ENCODE results near the gene RPL27A. TPM values are rescaled to one million over a fixed set of nuclear protein-coding genes. Genes with fewer than 3 reads are reported as not detected.

Gene RPL27A
- total and polyA plus RNA-seq, 2 of the 8 experiments (the other 6 are each of a cell fraction or from before 2014, with no cell fraction given): 1,756 to 1,777 TPM

DNA sequence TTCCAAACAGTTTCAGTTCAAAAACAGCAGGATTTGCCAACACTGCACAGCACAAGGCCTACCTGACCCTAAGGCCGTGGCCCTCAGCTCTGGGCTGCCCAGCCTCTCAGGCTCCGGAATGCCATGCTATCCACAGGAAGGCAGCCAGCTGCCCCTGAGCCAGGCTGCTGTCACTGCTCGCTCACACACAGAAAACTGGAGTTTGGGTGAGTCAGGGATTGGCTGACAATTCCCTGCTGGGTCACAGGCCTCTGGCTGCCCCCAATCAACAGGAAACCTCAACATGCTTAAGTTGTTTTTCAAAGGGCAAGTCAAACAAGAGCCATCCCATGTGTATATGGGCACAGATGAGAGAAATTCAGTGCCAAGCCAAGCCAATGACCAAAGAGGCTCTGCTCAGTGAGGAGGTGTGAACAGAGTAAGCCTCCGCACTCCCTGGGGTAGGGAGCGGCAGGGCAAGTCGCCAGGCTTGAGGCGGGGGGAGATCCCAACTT is 50.2 kb downstream of the RPL27A start (continued):
- TF ChIP-seq POU5F1 (IDR thresholded peaks at IDR 0.05; ENCODE audit: low read depth, low read length) (no peak), SP4 (IDR thresholded peaks at IDR 0.05; ENCODE audit: low read length) (no peak), POLR2AphosphoS5 (IDR thresholded peaks at IDR 0.05; ENCODE audit: low read depth, low read length) (no peak), SIX5 (IDR thresholded peaks at IDR 0.05; ENCODE audit: low read depth, low read length) (no peak), EP300 (IDR thresholded peaks at IDR 0.05; ENCODE audit: borderline replicate concordance in 1 of 2, low read depth in 2 of 2, low read length in 2 of 2) (no peak)
- TF ChIP-seq, protein P1, sequence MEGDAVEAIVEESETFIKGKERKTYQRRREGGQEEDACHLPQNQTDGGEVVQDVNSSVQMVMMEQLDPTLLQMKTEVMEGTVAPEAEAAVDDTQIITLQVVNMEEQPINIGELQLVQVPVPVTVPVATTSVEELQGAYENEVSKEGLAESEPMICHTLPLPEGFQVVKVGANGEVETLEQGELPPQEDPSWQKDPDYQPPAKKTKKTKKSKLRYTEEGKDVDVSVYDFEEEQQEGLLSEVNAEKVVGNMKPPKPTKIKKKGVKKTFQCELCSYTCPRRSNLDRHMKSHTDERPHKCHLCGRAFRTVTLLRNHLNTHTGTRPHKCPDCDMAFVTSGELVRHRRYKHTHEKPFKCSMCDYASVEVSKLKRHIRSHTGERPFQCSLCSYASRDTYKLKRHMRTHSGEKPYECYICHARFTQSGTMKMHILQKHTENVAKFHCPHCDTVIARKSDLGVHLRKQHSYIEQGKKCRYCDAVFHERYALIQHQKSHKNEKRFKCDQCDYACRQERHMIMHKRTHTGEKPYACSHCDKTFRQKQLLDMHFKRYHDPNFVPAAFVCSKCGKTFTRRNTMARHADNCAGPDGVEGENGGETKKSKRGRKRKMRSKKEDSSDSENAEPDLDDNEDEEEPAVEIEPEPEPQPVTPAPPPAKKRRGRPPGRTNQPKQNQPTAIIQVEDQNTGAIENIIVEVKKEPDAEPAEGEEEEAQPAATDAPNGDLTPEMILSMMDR (IDR thresholded peaks at IDR 0.05; ENCODE audit: control extremely low read depth in 1 of 3, insufficient read depth in 1 of 3, low read depth in 1 of 3, low read length in 3 of 3): no peak

All from H1 (cell line).